ENCODE measurements around the gene NCAM2.

NCAM2 gene

DNA sequence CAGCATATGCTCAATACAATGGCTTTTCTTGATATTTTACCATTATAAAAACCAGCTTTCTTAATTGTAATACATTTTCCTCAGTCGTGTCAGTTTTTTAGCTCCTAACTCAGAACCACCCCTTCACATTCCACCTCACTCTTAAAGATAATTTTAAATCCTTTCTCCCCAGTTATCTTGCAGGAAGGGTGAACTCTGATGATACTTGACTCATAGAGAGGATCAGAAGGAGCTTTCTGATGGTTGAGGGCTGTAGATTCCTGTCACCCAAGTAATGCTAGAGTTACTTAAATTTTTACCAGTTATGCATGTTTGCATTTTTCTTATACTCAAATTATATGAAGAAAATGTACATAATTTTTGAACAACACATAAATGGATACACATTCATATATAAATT lies 233.7 kb downstream of the NCAM2 start:
- no peak for DNase-seq

DNA sequence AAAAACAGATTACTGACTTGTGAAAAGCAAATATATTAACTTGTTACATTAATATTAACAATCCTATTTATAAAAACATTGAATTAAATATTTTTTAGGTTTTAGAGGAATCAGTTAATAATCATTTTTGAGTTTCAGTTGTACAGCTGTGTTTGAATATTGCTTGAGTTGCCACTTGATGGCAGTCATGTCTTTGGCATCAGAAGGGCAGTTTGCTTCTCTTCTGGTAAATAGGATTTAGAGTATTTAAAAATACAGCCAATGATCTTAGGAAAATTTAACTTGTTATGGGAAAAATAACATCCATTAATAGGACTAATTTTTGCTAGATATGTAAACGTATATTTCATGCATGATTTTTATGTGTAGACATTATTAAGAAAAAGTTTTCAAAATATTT lies 234.1 kb downstream of the NCAM2 start:
- no peak for DNase-seq

GRCh38 chr21:21233051-21233450 lies 234.8 kb downstream of the NCAM2 start:
- no peak for DNase-seq

DNA sequence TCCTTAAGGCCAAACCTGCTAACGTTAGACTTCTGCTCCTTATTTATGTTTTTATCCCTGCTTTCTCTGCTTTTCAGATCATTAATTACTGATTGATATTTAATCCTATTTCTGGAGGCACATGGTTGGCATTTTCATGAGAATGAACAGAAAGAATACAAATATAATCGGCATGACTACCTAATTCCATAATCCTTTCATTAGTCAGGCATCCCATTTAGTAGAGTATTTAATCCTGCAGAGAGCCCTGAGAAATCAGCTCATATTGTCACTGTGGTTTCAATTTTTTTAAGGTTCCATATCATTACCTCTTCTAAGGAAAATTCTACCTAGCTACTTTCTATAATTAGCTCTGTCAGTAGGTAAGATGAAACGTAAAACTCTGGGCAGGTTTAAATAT lies 238.8 kb downstream of the NCAM2 start:
- DNase-seq: no peak

DNA sequence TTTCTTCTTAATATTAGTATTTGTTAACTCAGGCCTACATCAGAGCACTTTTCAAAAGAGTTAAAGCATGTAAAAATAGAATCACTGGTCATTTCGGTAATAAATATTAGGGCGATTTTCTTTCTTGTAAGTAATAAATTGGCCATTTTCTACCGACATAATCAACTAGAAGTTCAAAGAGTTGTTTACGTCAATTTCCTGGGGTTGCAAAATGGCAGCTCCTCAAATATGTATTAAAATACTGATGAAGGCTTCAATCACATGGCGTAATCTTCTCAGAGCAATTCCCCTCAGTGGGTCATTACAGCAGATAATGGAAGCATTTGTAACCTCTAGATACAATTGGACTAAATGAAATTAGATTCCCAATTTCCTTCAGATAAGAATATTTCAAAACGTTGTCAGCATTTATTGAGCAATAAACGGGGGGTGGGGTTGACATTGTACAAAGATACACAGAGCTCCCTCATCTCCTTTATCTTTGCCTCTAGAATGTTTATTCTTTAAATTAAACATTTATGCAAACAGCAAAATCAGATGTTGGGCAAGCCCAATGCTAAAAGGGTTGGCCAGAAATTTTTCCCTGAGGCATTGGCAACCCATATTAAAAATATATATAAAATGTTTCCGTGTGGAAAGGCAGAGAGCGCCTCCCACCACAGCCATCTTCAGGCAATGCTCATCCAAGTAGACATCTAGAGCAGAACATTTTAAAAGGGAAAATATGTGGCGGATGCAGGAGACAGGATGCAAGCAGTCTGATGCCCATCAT lies 240.6 kb downstream of the NCAM2 start:
- DNase-seq: no peak

- no peak for DNase-seq
Measured at GRCh38 chr21:21241391-21241790, 243.2 kb downstream of the NCAM2 start.

DNA sequence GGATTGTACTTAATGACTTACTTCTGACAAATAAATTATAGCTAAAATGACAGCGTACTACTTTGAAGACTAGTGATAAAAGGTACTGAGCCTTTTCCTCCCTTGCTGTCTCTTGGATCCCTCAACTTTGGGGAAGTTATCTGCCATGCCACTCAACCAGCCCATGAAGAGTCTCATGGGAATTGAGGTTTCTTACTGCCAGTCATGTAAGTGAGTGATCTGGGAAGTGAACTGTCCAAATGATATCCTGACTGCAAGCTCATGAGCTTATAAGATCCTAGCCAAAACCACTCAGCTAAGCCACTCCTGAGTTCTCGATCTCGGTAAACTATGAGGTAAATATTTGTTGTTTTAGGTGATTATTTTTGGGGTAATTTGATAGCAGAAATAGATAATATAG lies 247.8 kb downstream of the NCAM2 start:
- no peak for DNase-seq

DNA sequence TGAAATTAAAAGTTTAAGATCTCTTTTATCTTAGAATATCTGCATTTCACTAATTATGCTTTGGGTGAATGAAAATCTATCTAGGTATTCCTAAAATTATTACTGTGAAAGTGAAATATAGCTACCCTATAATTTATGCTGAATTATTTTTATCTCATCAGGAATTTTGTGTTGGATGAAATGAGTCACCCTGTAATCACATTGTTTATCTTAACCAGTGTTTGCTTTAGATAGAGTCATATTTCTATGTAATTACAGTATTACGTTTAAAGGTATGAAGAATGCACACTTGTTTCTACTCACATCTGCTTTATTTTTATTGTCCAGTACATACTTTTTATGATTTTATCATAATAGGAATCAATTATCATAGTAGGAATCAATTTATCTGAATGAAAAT lies 249.2 kb downstream of the NCAM2 start:
- no peak for DNase-seq

- DNase-seq: no peak
Measured at GRCh38 chr21:21262048-21262447, 263.8 kb downstream of the NCAM2 start.

DNA sequence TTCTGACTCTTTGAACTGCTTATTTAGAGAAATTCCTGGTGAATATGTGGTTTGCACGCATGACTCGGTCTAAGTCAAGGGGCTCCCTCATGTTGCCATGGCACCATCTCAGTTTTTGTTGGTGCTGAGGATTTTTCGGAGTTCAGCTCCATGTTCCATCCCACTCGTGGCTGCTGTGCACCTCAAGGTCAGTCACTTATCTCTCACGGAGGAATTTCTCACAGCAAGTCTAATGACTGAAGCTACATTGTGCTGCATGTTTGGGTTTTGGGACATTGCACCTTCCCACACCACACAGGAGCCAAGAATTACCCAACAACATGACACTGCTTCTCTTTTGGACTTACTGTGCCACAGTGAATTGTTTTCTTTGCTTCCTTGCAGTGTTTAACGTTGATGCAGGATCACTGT lies 269.9 kb downstream of the NCAM2 start:
- no peak for DNase-seq

DNA sequence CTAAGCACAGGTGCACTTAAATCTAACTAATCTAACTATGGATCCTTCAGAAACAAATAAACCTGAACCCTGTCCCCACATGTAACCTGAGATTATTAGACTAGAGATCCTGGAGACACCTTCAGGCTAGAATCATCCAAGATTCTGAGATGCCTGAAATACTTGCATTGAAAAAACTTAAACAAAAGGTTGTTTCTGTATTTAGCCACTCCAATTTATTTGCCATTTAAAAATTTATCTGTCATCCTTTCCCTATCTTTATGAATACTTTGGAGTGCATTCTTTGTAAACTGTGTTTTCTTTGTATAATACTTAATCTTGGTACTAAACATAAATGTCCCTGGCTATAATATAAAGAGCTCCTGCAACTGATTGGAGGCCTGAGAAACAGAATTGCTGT lies 270.7 kb downstream of the NCAM2 start:
- no peak for DNase-seq

DNA sequence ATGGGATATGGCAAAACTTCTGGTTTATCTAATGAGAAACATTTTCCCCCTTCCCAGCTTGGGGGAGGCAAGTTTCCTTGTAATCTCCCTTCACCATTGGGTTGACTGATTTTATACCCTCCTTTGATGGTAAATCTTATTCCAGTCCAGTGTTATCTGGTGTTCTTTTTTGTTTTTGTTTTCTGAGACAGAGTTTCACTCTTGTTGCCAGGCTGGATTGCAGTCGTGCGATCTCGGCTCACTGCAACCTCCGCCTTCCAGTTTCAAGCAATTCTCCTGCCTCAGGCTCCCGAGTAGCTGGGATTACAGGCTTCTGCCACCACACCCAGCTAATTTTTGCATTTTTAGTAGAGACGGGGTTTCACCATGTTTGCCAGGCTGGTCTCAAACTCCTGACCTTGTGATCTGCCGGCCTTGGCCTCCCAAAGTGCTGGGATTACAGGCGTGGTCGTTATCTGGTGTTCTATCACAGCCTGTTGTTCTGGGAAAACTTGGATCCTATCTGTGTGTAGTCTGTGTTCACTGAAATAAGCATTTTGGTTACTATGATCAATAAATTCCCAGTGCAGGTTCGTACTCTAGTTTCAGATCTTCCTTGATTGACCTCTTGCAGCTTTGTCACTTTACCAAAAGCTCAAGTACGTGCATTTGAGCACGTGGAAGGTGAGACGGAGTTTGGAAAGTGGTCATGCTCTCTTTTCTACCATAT lies 281.1 kb downstream of the NCAM2 start:
- DNase-seq: no peak

GRCh38 chr21:21283810-21284209 lies 285.6 kb downstream of the NCAM2 start:
- DNase-seq: no peak

DNA sequence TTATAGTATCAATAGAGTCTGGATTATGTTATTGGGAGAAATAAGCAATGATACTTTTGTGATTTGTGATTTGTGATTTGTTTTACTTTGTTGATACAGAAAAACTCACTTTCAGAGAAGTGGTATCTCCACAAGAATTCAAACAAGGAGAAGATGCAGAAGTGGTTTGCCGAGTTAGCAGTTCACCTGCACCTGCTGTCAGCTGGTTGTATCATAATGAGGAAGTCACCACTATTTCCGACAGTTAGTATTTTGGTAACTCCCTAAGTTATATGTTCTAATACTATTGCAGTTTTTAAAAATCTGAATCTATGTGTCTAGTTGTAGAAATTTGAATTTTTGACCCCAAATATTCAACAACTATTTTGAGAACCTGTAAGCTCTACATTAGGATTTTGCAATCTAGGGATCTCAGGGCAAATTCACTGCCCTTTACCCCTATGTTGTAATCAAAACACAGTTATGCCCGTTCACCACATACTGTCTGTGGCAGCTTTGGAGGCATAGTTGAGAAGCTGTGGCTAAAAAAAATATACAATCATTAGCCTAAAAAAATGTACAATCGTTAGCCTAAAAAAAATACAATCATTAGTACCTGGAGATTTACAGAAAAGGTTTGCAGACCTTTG lies 288.1 kb downstream of the NCAM2 start:
- DNase-seq: no peak

DNA sequence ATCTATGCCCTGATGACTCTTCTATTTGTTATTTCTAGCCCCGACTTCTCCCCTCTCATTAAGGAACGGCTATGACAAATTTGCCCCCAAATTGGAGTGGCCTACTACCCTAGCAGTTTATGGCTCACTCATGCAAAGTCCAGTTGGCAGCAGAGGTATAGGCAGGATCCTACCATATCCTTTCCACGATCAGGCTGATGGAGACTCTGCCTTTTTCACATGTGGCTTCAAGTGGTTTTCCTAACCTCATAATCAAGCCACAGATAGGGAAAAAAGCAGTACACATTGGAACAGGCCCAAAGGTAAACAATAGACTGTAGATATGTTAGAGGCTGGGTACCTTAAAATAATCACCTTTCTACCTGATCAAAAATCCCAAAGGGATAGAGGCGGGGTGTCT lies 292.5 kb downstream of the NCAM2 start:
- no peak for DNase-seq

- DNase-seq: no peak
Measured at GRCh38 chr21:21291883-21292569, 293.8 kb downstream of the NCAM2 start.

DNA sequence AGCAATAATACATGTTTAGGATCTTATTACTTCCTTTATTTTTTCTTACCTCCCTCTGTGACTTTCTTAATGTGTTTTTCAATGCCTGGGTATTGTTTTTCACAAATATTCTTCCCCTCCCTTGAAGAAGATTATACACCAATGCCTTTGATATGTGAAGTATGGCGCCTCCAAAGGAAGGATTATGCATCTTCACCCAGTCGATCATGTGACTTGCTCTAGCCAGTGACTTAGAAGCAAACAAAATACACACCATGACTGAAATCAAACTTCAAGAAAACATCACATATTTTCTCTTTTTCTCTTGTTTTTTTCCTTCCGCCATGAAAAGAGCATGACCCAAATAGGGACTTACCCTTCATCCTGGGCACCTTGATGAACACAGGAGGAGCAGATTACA lies 297.1 kb downstream of the NCAM2 start:
- no peak for DNase-seq

DNA sequence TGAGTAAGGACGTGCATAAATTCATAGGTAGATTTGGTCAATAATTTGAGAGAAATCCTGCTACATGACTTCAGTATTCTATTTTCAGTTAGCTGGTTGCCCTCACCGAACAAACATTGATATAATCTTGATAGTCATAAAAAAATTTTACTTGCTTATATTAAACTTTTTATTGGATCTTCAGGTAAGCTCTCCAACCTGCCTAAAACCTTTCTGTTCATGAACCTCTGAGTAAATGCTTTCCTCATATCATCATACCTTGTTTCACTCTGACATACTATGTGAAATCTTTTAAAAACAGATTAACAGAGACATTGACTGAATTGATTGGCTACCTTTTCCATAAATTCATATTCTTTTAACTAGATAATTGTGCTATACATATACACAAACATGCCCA lies 299.0 kb downstream of the NCAM2 start:
- DNase-seq: no peak

- DNase-seq: no peak
Measured at GRCh38 chr21:21301013-21301412, 302.8 kb downstream of the NCAM2 start.

DNA sequence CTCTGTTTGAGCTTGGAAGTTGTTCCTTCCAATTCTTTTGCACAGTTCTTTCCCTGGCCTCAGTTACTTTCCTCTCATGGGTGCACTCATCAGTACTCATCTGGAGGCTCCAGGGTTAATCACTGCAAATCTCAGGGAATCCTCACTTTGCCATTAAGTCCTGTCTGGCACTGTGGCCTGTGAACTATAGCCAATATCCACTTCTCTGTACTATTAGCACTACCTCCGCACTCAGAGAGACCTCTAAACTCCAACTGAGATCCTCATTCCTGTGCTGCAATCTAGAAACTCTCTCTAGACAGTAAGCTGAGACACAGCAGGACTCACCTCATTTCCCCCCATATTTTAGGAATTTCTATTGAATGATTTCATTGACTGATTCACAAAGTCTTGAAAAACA lies 311.3 kb downstream of the NCAM2 start:
- no peak for DNase-seq

DNA sequence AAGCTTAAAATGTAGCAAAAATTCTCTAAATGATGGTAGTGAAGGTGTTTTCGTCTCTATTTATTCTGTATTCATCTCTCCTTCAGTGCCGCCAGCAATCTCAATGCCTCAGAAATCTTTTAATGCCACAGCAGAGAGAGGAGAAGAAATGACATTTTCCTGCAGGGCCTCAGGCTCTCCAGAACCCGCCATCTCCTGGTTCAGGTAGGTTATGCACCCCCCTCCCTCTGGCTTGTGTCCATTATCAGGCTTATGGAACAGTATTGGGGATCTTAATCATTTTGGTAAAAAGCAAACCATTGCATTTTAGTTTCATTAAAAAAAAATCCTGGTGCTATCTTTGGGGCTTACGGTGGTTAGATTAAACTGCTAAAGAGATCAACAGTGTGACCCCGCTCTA lies 326.1 kb downstream of the NCAM2 start:
- no peak for DNase-seq

DNA sequence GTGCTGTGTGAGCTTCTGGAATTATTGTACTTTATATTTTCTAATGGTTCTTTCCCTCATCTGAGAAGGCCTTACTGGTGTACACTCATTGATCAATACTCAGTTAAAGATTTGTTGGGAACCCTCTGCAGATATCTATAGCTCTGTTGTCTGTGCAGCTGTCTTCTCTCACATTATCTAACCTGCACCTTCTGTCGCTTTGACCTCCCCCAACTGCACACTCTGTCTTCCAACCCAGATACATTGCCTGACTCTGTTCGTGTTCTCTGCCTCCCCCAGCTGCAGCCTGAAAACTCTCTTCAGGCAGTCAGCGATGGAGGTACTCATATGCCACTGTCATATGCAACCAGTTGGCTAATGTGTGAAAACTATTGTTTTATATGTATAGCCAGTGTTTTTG lies 334.3 kb downstream of the NCAM2 start:
- DNase-seq: no peak

DNA sequence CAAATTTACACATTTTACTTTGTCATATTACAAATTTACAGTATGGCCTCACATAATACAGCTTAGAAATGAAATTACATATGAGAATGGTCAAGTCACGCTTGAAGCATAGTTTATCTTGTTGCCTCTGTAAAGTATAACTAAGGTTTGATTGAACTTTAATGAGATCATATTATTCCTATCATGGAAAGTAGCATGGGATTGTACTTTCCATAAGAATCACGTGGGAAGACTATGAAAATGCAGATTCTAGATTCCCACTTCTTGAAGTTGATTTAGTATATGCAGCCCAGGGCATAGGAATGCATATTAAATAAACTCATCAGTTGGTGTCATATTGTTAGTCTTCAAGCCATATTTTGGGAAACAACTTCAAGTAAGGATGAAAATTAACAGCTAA lies 342.8 kb downstream of the NCAM2 start:
- DNase-seq: no peak

DNA sequence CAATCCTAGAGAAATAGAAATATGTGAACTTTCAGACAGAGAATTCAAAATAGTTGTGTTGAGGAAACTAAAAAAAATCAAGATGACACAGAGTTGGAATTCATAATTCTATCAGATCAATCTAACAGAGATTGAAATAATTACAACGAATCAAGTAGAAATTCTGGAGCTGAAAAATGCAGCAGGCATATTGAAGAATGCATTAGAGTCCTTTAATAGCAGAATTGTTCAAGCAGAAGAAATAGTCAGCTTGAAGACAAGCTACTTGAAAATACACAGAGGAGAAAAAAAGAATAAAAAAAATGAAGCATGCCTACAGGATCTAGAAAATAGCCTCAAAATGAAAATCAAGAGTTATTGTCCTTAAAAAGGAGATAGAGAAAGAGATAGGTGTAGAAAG lies 347.1 kb downstream of the NCAM2 start:
- DNase-seq: no peak

All from activated CD4-positive, alpha-beta T cell treated with anti-CD3 and anti-CD28 coated beads, Interleukin-10, Interleukin-2, amounts not matched to agents 100 ng/mL and 50 ng/mL, durations not matched to agents 16 hours and 8 hours (primary cell).